ENCODE data around the gene MBNL2.
A peak's percentile ranks its signal among the peaks of the same experiment; 100 is the strongest.

MBNL2 gene

GRCh38 chr13:97353927-97354675 is 132.0 kb downstream of the MBNL2 start:
- no peak for DNase-seq

- no peak for DNase-seq
Measured at GRCh38 chr13:97354808-97355207, 132.7 kb downstream of the MBNL2 start.

GRCh38 chr13:97356592-97356991 is 134.5 kb downstream of the MBNL2 start:
- DNase-seq = no peak

- peak; percentile 15 for DNase-seq
Measured at GRCh38 chr13:97359181-97360057, 137.3 kb downstream of the MBNL2 start.

GRCh38 chr13:97360610-97361009 is 138.5 kb downstream of the MBNL2 start:
- DNase-seq = no peak

- no peak for DNase-seq
Measured at GRCh38 chr13:97364031-97364430, 141.9 kb downstream of the MBNL2 start.

GRCh38 chr13:97364827-97365226 is 142.7 kb downstream of the MBNL2 start:
- DNase-seq = no peak

- DNase-seq = no peak
Measured at GRCh38 chr13:97366172-97366688, 144.1 kb downstream of the MBNL2 start.

GRCh38 chr13:97367016-97367822 is 145.1 kb downstream of the MBNL2 start:
- DNase-seq = no peak

- DNase-seq = no peak
Measured at GRCh38 chr13:97369261-97369893, 147.2 kb downstream of the MBNL2 start.

GRCh38 chr13:97371486-97372109 is 149.5 kb downstream of the MBNL2 start:
- no peak for DNase-seq

GRCh38 chr13:97372936-97373335 is 150.8 kb downstream of the MBNL2 start:
- DNase-seq = no peak

- no peak for DNase-seq
Measured at GRCh38 chr13:97373787-97374186, 151.7 kb downstream of the MBNL2 start.

GRCh38 chr13:97376981-97377380 is 154.8 kb downstream of the MBNL2 start:
- DNase-seq = no peak

GRCh38 chr13:97379386-97379785 is 157.3 kb downstream of the MBNL2 start:
- no peak for DNase-seq

GRCh38 chr13:97380696-97381095 is 158.6 kb downstream of the MBNL2 start:
- DNase-seq = no peak

GRCh38 chr13:97381189-97381588 is 159.1 kb downstream of the MBNL2 start:
- DNase-seq = no peak

GRCh38 chr13:97382276-97382675 is 160.1 kb downstream of the MBNL2 start:
- no peak for DNase-seq

- DNase-seq = no peak
Measured at GRCh38 chr13:97384371-97384770, 162.2 kb downstream of the MBNL2 start.

GRCh38 chr13:97385146-97385545 is 163.0 kb downstream of the MBNL2 start:
- no peak for DNase-seq

GRCh38 chr13:97385854-97386253 is 163.7 kb downstream of the MBNL2 start:
- DNase-seq = no peak
